A673 (cell line): ENCODE data around the gene FAM83G. TPM values are rescaled to one million over a fixed set of nuclear protein-coding genes. Genes with fewer than 3 reads are reported as not detected.
"Not testable (repeated sequence)": the region's sequence is repeated elsewhere in the genome, so short reads cannot be mapped to it uniquely, and the experiment has no call there.

Source experiments
- BruUV-seq: library from RNA; stranded (reverse); fragments of 400-500 nt; replicated peaks from 2 replicates; lab custom pipeline; 2021; lab: Mats Ljungman, UMichigan
- CTCF ChIA-PET: fragments of 300-600 bp; sonication (Branson Sonifier 250); formaldehyde crosslinking; loops from one replicate; lab custom pipeline; 2022; ENCODE audit warnings: antibody characterized with exemption; lab: Charles Lee
- POLR2A ChIA-PET: fragments of 300-600 bp; sonication (Branson Sonifier 250); formaldehyde crosslinking; loops from one replicate; lab custom pipeline; 2022; ENCODE audit warnings: antibody characterized with exemption; ENCODE audit not compliant: low non-redundant PET; lab: Charles Lee
- DNase-seq: peaks from one replicate; pipeline ENCODE4 v3.0.0-alpha.2; 2015; ENCODE audit warnings: low spot score
- H3K27ac ChIP-seq: fragments of 200-600 bp; sonication (generic); 2 replicates; pipeline ENCODE4 v1.5.1; 2016; ENCODE audit warnings: mixed run types, low read depth, mild to moderate bottlenecking, mixed read lengths, antibody characterized with exemption, low read length; ENCODE audit not compliant: poor library complexity, severe bottlenecking
- H3K27me3 ChIP-seq: fragments of 200-600 bp; sonication (generic); replicated peaks from 2 replicates; pipeline ENCODE4 v1.6.1; 2017; ENCODE audit warnings: mixed run types, low read depth, mild to moderate bottlenecking, mixed read lengths, antibody characterized with exemption, low read length; ENCODE audit not compliant: insufficient read depth, poor library complexity
- H3K36me3 ChIP-seq: fragments of 200-600 bp; sonication (generic); 2 replicates; pipeline ENCODE4 v1.6.1; 2016; ENCODE audit warnings: mixed run types, mild to moderate bottlenecking, mixed read lengths, antibody characterized with exemption, low read length; ENCODE audit not compliant: insufficient read depth, poor library complexity, severe bottlenecking
- H3K4me1 ChIP-seq: fragments of 200-600 bp; sonication (generic); 2 replicates; pipeline ENCODE4 v1.6.1; 2017; ENCODE audit warnings: mixed run types, mild to moderate bottlenecking, mixed read lengths, antibody characterized with exemption, low read length; ENCODE audit not compliant: insufficient read depth, poor library complexity, severe bottlenecking
- H3K4me3 ChIP-seq: fragments of 200-600 bp; sonication (generic); 2 replicates; pipeline ENCODE4 v1.5.1; 2016; ENCODE audit warnings: low read depth, mixed run types, mild to moderate bottlenecking, mixed read lengths, low read length; ENCODE audit not compliant: poor library complexity, severe bottlenecking
- H3K9me3 ChIP-seq: fragments of 200-600 bp; sonication (generic); 2 replicates; pipeline ENCODE4 v1.6.1; 2016; ENCODE audit warnings: mixed run types, low read depth, mild to moderate bottlenecking, mixed read lengths, antibody characterized with exemption, low read length; ENCODE audit not compliant: poor library complexity, severe bottlenecking
- intact Hi-C: fragments of 100-400 bp; cut with micrococcal nuclease; formaldehyde crosslinking; loops from one replicate; pipeline ENCODE4 v1.10.0; 2022; ENCODE audit not compliant: unreplicated experiment
- total RNA-seq: library from RNA; stranded (reverse); gene quantifications from 2 replicates; pipeline ENCODE4 v1.2.3, GENCODE V29; 2021

The FAM83G gene
- total RNA-seq, 1 experiment from 2014 or later = 12.4 TPM

- H3K36me3 ChIP-seq, POLR2A ChIA-PET, BruUV-seq, intact Hi-C loops, DNase-seq, H3K27me3 ChIP-seq, H3K4me1 ChIP-seq, H3K4me3 ChIP-seq, H3K27ac ChIP-seq, CTCF ChIA-PET, H3K9me3 ChIP-seq: not testable (repeated sequence)
Observed at GRCh38 chr17:19043032-19043431, 38.5 kb upstream of the FAM83G start.

GRCh38 chr17:19042369-19042768 lies 37.8 kb upstream of the FAM83G start:
- H3K4me1 ChIP-seq, POLR2A ChIA-PET, H3K27ac ChIP-seq, H3K36me3 ChIP-seq, H3K4me3 ChIP-seq, H3K27me3 ChIP-seq, CTCF ChIA-PET, BruUV-seq, intact Hi-C loops, H3K9me3 ChIP-seq, DNase-seq: not testable (repeated sequence)

- POLR2A ChIA-PET, H3K36me3 ChIP-seq, H3K4me3 ChIP-seq, H3K27me3 ChIP-seq, H3K9me3 ChIP-seq, BruUV-seq, intact Hi-C loops, H3K27ac ChIP-seq, DNase-seq, CTCF ChIA-PET, H3K4me1 ChIP-seq: not testable (repeated sequence)
Observed at GRCh38 chr17:19041871-19042270, 37.3 kb upstream of the FAM83G start.

- POLR2A ChIA-PET, H3K9me3 ChIP-seq, H3K4me3 ChIP-seq, H3K36me3 ChIP-seq, H3K27me3 ChIP-seq, BruUV-seq, H3K4me1 ChIP-seq, CTCF ChIA-PET, H3K27ac ChIP-seq, intact Hi-C loops, DNase-seq: not testable (repeated sequence)
Observed at GRCh38 chr17:19040350-19040749, 35.8 kb upstream of the FAM83G start.

GRCh38 chr17:19038730-19039129 lies 34.2 kb upstream of the FAM83G start:
- CTCF ChIA-PET, H3K27me3 ChIP-seq, DNase-seq, H3K4me1 ChIP-seq, BruUV-seq, H3K9me3 ChIP-seq, POLR2A ChIA-PET, H3K36me3 ChIP-seq, H3K27ac ChIP-seq, intact Hi-C loops, H3K4me3 ChIP-seq: not testable (repeated sequence)

GRCh38 chr17:19038007-19038406 lies 33.4 kb upstream of the FAM83G start:
- BruUV-seq, H3K27me3 ChIP-seq, H3K4me1 ChIP-seq, intact Hi-C loops, CTCF ChIA-PET, H3K9me3 ChIP-seq, DNase-seq, H3K4me3 ChIP-seq, H3K36me3 ChIP-seq, H3K27ac ChIP-seq, POLR2A ChIA-PET: not testable (repeated sequence)

GRCh38 chr17:19037547-19037946 lies 33.0 kb upstream of the FAM83G start:
- POLR2A ChIA-PET, H3K27me3 ChIP-seq, H3K36me3 ChIP-seq, CTCF ChIA-PET, intact Hi-C loops, BruUV-seq, DNase-seq, H3K9me3 ChIP-seq, H3K4me3 ChIP-seq, H3K4me1 ChIP-seq, H3K27ac ChIP-seq: not testable (repeated sequence)

- H3K27me3 ChIP-seq, H3K4me1 ChIP-seq, CTCF ChIA-PET, H3K27ac ChIP-seq, BruUV-seq, intact Hi-C loops, DNase-seq, H3K36me3 ChIP-seq, H3K4me3 ChIP-seq, POLR2A ChIA-PET, H3K9me3 ChIP-seq: not testable (repeated sequence)
Observed at GRCh38 chr17:19036186-19036585, 31.6 kb upstream of the FAM83G start.
